Thymus (tissue), 11 donors: ENCODE measurements around the gene TNFSF8. TPM values are rescaled to one million over a fixed set of nuclear protein-coding genes. Genes with fewer than 3 reads are reported as not detected.

Experiments
- DNase-seq, 9 donors: peaks; one replicate each; pipeline ENCODE4 v3.0.0-alpha.2; 2013; ENCODE audit warnings: low spot score in 9 of 9, low read depth in 6 of 9, missing footprints in 1 of 9
- H3K27ac ChIP-seq, 2 donors: one replicate each; pipeline ENCODE4 v1.5.1; 2013; ENCODE audit warnings: control low read depth in 1 of 2, low read depth in 1 of 2, low read length in 1 of 2, mild to moderate bottlenecking in 1 of 2, moderate library complexity in 1 of 2
- H3K27me3 ChIP-seq, 2 donors: one replicate each; pipeline ENCODE4 v1.5.1; 2013; ENCODE audit warnings: low read length in 1 of 2; ENCODE audit not compliant: control insufficient read depth in 2 of 2, insufficient read depth in 1 of 2
- H3K36me3 ChIP-seq, 2 donors: one replicate each; pipeline ENCODE4 v1.5.1; 2013; ENCODE audit warnings: low read length in 1 of 2, mild to moderate bottlenecking in 1 of 2, moderate library complexity in 1 of 2; ENCODE audit not compliant: control insufficient read depth in 2 of 2, insufficient read depth in 2 of 2
- H3K4me1 ChIP-seq, 2 donors: one replicate each; pipeline ENCODE4 v1.5.1; 2013; ENCODE audit warnings: low read length in 2 of 2; ENCODE audit not compliant: control insufficient read depth in 2 of 2, insufficient read depth in 2 of 2
- H3K4me3 ChIP-seq, 2 donors: one replicate each; pipeline ENCODE4 v1.5.1; 2013; ENCODE audit warnings: low read length in 2 of 2, control low read depth in 1 of 2, mild to moderate bottlenecking in 1 of 2
- H3K9me3 ChIP-seq, 2 donors: one replicate each; pipeline ENCODE4 v1.5.1; 2013; ENCODE audit warnings: low read length in 1 of 2, mild to moderate bottlenecking in 1 of 2; ENCODE audit not compliant: control insufficient read depth in 2 of 2, insufficient read depth in 1 of 2
- WGBS: extraction: QIAGEN DNeasy Blood & Tissue Kit; methylation state at CpG from one replicate; pipeline ENCODE4 v1.1.7; 2013; 5-methylcytosine and 5-hydroxymethylcytosine counted together
- polyA plus RNA-seq: library from polyadenylated mRNA; stranded (reverse); fragments of 200-250 nt; gene quantifications from one replicate; pipeline ENCODE4 v1.2.3, GENCODE V29; 2013
- total RNA-seq: library from RNA; stranded (reverse); fragments of 120-200 nt; gene quantifications from one replicate; pipeline ENCODE4 v1.2.4, GENCODE V29; 2013
- donor health status: healthy.

TNFSF8 gene
- total and polyA plus RNA-seq, 2 donors, result 14.7 to 82.1 TPM

DNA sequence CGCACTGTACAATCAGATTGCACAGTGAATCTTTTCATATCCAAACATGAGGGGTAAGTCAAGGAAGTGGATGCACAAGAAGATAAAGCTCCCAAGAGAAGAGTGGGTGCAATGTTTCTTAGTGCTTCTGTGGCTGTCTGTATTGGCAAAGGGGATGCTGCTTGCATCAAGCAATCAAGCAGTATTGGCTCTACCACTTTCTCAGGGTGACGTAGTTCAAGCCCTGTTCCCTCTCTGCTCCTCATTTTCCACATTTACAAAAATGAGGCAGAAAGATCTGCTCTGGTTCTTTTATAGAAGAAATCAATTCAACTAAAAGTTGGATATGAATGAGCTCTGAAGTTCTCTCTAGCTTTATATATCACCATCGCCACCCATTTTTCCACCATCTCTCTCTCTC lies 2.3 kb downstream of the TNFSF8 start:
- Histone ChIP-seq H3K4me1 (peaks cover 26 to 34% of the 10 kb centered on the region in 2 donors), H3K27ac (peak overlapping the region in 1 of 2 donors; percentile 76), H3K27me3 (no peaks in the 10 kb centered on the region), H3K9me3 (no peaks in the 10 kb centered on the region), H3K4me3 (peak overlapping the region; percentile 56 to 80), H3K36me3 (peaks cover 0 to 7% of the 10 kb centered on the region in 2 donors)
- WGBS, result 77% methylated on average over 3 of the region's 3 CpGs
- DNase-seq, result no peak

DNA sequence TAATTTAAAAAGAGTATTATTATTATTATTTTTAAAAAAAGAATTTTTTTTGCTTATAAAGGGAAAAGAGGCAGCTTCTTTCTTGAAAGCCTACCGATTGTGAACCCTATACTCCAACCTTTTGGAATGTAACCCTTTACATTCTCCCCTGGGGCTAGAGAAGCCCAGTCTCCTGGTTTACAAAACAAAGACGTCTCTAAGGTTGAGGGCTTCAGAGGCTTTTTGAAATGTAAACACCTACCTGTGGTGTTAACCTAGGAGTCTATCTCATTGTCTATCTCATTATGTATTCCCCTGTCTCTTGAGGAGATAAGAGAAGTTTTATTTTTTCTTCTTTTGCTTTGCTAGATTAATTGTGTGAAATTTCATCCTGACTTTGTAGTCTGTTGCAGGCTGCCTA lies 4.7 kb downstream of the TNFSF8 start:
- no peak overlapping the region for H3K27ac ChIP-seq
- peaks cover 0 to 22% of the 10 kb centered on the region in 2 donors for H3K36me3 ChIP-seq
- H3K4me1 ChIP-seq, result peaks cover 17 to 26% of the 10 kb centered on the region in 2 donors
- WGBS, result 89% methylated on average over 2 of the region's 2 CpGs
- H3K27me3 ChIP-seq, result no peaks in the 10 kb centered on the region
- no peaks in the 10 kb centered on the region for H3K9me3 ChIP-seq
- DNase-seq, result no peak
- peak overlapping the region in 1 of 2 donors; percentile 45 for H3K4me3 ChIP-seq

- 88% methylated on average over 3 of the region's 3 CpGs for WGBS
- Histone ChIP-seq H3K4me3 (peak overlapping the region in 1 of 2 donors; percentile 45), H3K27me3 (no peaks in the 10 kb centered on the region), H3K27ac (no peak overlapping the region), H3K9me3 (no peaks in the 10 kb centered on the region), H3K4me1 (peaks cover 10 to 28% of the 10 kb centered on the region in 2 donors), H3K36me3 (peaks cover 0 to 26% of the 10 kb centered on the region in 2 donors)
- no peak for DNase-seq
Observed at GRCh38 chr9:114925039-114925438, 5.4 kb downstream of the TNFSF8 start.

DNA sequence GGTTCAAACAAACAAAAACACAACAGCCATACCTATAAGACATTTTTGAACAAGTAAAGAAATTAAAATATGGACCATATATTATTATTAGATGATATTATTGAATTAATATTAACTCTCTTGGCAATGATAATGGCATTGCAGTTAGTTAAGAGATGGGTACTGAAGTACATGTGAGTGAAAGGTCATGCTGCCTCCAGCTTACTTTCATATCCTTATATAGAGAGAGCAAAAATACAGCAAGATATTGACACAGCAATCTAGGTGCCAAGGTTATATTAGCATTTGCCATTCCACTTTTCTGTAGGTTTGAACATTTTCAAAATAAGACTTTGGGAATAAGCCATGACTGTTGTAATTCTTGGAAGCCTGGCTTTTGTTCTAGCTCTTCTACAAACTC lies 6.1 kb downstream of the TNFSF8 start:
- H3K27ac ChIP-seq, result no peak overlapping the region
- H3K36me3 ChIP-seq, result peaks cover 0 to 27% of the 10 kb centered on the region in 2 donors
- H3K4me3 ChIP-seq, result no peak overlapping the region
- no peaks in the 10 kb centered on the region for H3K9me3 ChIP-seq
- H3K27me3 ChIP-seq, result no peaks in the 10 kb centered on the region
- no peak for DNase-seq
- peaks cover 5 to 31% of the 10 kb centered on the region in 2 donors for H3K4me1 ChIP-seq

DNA sequence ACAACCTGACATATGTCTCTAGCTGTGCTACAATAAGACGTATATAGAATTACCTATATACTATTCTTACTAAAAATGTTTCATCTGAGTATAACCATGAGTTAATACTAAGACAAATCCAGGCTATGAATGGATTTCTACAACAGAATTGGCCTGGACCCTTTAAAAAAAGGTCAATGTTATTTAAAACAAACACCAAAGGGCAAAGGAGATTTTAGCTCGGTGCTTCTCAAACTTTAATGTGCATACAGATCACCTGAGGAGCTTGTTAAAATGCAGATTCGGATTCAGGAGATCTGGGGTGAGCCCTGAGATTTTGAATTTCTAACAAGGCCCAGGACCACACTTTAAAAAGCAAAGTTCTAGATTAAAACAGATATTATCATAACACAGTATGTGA lies 6.5 kb downstream of the TNFSF8 start:
- Histone ChIP-seq H3K27me3 (no peaks in the 10 kb centered on the region), H3K27ac (no peak overlapping the region), H3K36me3 (peaks cover 0 to 27% of the 10 kb centered on the region in 2 donors), H3K4me1 (peaks cover 4 to 31% of the 10 kb centered on the region in 2 donors), H3K4me3 (no peak overlapping the region), H3K9me3 (no peaks in the 10 kb centered on the region)
- DNase-seq, result no peak
- WGBS, result 98% methylated on average over 3 of the region's 3 CpGs

GRCh38 chr9:114921171-114921570 lies 9.2 kb downstream of the TNFSF8 start:
- DNase-seq, result no peak
- Histone ChIP-seq H3K4me3 (no peak overlapping the region), H3K27ac (no peak overlapping the region), H3K27me3 (no peaks in the 10 kb centered on the region), H3K4me1 (peaks cover 0 to 30% of the 10 kb centered on the region in 2 donors), H3K9me3 (no peaks in the 10 kb centered on the region), H3K36me3 (peaks cover 9 to 43% of the 10 kb centered on the region in 2 donors)
- 93% methylated on average over 1 of the region's 1 CpG for WGBS

DNA sequence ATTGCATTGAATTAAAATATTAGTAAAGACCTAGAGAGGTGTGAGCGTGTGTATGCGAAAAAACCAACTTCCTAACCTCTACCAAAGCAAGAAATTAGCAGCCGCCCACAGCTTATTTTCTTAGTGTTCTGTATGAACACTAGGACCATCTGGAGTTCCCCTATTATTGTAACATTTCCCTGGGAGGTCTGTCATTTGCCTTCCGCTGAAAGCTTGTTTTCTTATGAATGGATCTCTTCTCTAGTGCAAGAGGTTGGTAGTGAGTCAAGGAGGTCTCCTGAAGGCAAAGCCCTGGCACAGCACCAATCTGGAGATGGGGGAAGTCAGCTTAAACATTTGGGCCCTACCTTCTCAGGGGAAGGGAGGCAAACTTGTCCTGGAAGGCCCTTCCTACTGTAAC lies 10.8 kb downstream of the TNFSF8 start:
- no peak overlapping the region for H3K27ac ChIP-seq
- no peaks in the 10 kb centered on the region for H3K27me3 ChIP-seq
- peaks cover 0 to 20% of the 10 kb centered on the region in 2 donors for H3K4me1 ChIP-seq
- no peaks in the 10 kb centered on the region for H3K9me3 ChIP-seq
- H3K4me3 ChIP-seq, result no peak overlapping the region
- peaks cover 9 to 46% of the 10 kb centered on the region in 2 donors for H3K36me3 ChIP-seq
- WGBS, result 92% methylated on average over 4 of the region's 4 CpGs
- no peak for DNase-seq

DNA sequence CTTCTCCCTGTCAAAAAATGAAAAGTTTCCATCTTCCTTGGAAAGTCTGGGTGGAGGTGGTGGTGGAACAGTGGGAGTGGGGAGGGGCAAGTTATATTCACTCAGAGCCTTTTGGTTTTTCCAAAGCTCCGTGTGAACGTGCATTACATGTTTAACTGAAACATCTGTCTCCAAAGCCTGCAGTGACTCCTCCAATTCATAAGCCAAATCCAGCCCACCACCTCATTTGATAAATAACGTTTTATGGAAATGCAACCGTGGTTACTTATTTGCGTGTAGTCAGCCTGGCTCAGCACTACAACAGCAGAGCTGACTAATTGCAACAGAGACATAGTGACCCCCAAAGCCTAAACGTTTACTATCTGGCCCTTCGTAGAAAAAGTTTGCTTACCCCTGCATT lies 13.9 kb downstream of the TNFSF8 start:
- 98% methylated on average over 7 of the region's 7 CpGs for WGBS
- H3K27ac ChIP-seq, result no peak overlapping the region
- peaks cover 4 to 12% of the 10 kb centered on the region in 2 donors for H3K4me1 ChIP-seq
- peaks cover 9 to 55% of the 10 kb centered on the region in 2 donors for H3K36me3 ChIP-seq
- no peak for DNase-seq
- H3K27me3 ChIP-seq, result no peaks in the 10 kb centered on the region
- no peak overlapping the region for H3K4me3 ChIP-seq
- H3K9me3 ChIP-seq, result no peaks in the 10 kb centered on the region

GRCh38 chr9:114914139-114914538 lies 16.3 kb downstream of the TNFSF8 start:
- H3K4me1 ChIP-seq, result peaks cover 26 to 29% of the 10 kb centered on the region in 2 donors
- 96% methylated on average over 1 of the region's 1 CpG for WGBS
- DNase-seq, result no peak
- no peaks in the 10 kb centered on the region for H3K9me3 ChIP-seq
- no peak overlapping the region for H3K27ac ChIP-seq
- H3K4me3 ChIP-seq, result no peak overlapping the region
- no peaks in the 10 kb centered on the region for H3K27me3 ChIP-seq
- peaks cover 9 to 55% of the 10 kb centered on the region in 2 donors for H3K36me3 ChIP-seq

GRCh38 chr9:114913656-114914055 lies 16.7 kb downstream of the TNFSF8 start:
- 96% methylated on average over 4 of the region's 4 CpGs for WGBS
- Histone ChIP-seq H3K4me1 (peaks cover 31 to 34% of the 10 kb centered on the region in 2 donors), H3K27ac (no peak overlapping the region), H3K27me3 (no peaks in the 10 kb centered on the region), H3K9me3 (no peaks in the 10 kb centered on the region), H3K36me3 (peaks cover 9 to 60% of the 10 kb centered on the region in 2 donors), H3K4me3 (no peak overlapping the region)
- no peak for DNase-seq
